PFSK-1 (cell line): ENCODE measurements around the gene KIAA0586.

Experiments
- POLR2AphosphoS5 ChIP-seq: IDR thresholded peaks from 2 replicates; pipeline ENCODE4 v1.6.1; 2012; ENCODE audit warnings: low read depth, mild to moderate bottlenecking, control low read depth, low read length, moderate library complexity
- TAF1 ChIP-seq: IDR thresholded peaks from 2 replicates; pipeline ENCODE4 v1.6.1; 2012; ENCODE audit warnings: low read length, control low read depth, borderline replicate concordance; ENCODE audit not compliant: insufficient read depth
- TF ChIP-seq, protein P1 (sequence below), 2 experiments: IDR thresholded peaks; 2 replicates each; pipeline versions ENCODE4 v1.6.1 to v1.8.0; 2011 to 2012; ENCODE audit warnings: low read depth in 2 of 2, low read length in 2 of 2, control low read depth in 1 of 2, inconsistent platforms in 1 of 2, mild to moderate bottlenecking in 1 of 2, moderate library complexity in 1 of 2; ENCODE audit not compliant: insufficient read depth in 1 of 2

DNA sequence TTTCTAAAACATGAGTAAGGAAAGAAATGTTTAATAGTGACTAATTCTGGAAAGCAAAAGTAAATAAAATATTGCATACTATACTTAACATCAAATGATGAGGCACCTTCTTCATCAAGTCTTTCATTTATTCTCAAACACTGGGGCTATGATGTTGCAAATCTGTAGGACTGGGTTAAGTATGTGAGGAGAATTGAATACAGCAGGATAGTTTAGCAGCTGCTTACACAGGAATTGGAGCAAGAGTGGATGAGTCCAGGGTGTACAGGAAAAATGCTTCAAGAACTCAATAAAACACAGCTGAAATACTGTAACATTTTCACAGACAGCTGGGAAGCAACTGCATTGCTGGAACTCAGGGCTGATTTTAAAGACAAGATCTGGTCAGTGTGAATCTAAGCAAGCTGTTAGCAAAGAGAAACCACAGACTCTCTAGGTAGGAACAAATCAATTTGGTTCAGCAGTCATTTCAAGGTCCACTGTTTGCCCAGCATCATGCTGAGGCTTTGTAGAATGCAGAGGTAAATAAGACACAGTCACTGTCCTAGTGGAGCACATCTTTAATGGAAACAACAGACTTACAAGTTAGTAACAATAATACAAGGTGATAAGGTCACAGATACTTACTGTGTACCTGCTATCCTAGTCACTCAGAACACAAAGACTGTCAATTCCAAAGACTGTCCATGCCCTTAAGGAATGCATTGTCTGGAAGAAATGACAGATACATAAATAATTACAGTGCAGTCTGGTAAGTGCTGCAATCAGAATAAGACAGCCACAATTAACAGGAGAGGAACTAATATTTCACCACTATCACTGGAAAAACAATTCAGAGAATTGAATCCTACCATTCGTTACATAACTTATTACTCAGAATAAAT lies 113.5 kb downstream of the KIAA0586 start:
- TF ChIP-seq POLR2AphosphoS5, result no peak
- TF ChIP-seq TAF1, result no peak
- TF ChIP-seq, protein P1, sequence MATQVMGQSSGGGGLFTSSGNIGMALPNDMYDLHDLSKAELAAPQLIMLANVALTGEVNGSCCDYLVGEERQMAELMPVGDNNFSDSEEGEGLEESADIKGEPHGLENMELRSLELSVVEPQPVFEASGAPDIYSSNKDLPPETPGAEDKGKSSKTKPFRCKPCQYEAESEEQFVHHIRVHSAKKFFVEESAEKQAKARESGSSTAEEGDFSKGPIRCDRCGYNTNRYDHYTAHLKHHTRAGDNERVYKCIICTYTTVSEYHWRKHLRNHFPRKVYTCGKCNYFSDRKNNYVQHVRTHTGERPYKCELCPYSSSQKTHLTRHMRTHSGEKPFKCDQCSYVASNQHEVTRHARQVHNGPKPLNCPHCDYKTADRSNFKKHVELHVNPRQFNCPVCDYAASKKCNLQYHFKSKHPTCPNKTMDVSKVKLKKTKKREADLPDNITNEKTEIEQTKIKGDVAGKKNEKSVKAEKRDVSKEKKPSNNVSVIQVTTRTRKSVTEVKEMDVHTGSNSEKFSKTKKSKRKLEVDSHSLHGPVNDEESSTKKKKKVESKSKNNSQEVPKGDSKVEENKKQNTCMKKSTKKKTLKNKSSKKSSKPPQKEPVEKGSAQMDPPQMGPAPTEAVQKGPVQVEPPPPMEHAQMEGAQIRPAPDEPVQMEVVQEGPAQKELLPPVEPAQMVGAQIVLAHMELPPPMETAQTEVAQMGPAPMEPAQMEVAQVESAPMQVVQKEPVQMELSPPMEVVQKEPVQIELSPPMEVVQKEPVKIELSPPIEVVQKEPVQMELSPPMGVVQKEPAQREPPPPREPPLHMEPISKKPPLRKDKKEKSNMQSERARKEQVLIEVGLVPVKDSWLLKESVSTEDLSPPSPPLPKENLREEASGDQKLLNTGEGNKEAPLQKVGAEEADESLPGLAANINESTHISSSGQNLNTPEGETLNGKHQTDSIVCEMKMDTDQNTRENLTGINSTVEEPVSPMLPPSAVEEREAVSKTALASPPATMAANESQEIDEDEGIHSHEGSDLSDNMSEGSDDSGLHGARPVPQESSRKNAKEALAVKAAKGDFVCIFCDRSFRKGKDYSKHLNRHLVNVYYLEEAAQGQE (IDR thresholded peaks at IDR 0.05; ENCODE audit: insufficient read depth in 1 of 2, low read depth in 2 of 2, low read length in 2 of 2), result no peak
